GM12892 (cell line): Measurements from ENCODE around the gene C1orf87.

Experiments
- POLR2A ChIP-seq: IDR thresholded peaks from 2 replicates; pipeline ENCODE4 v1.6.1; 2011; ENCODE audit warnings: low read depth, low read length, control low read depth
- POLR2AphosphoS5 ChIP-seq: IDR thresholded peaks from 2 replicates; pipeline ENCODE4 v1.6.1; 2011; ENCODE audit warnings: low read depth, low read length, control low read depth
- TAF1 ChIP-seq: IDR thresholded peaks from 2 replicates; pipeline ENCODE4 v1.6.1; 2011; ENCODE audit warnings: low read depth, mild to moderate bottlenecking, control low read depth, low read length, borderline replicate concordance

GRCh38 chr1:59948990-59949389 lies 124.6 kb downstream of the C1orf87 start:
- TF ChIP-seq POLR2A = no peak
- no peak for TF ChIP-seq POLR2AphosphoS5
- no peak for TF ChIP-seq TAF1
